GM12878 (cell line): ENCODE results near the gene QSOX1. TPM values are rescaled to one million over a fixed set of nuclear protein-coding genes. Genes with fewer than 3 reads are reported as not detected.

ENCODE experiments used
- ATAC-seq: fragments of 200-7000 bp; cut with Tn5 transposase; 3 replicates; pipeline ENCODE4 v1.9.1; 2020; ENCODE audit warnings: mild to moderate bottlenecking, moderate library complexity
- BruUV-seq: library from RNA; stranded (reverse); fragments of 400-500 nt; replicated peaks from 2 replicates; lab custom pipeline; 2021; lab: Mats Ljungman, UMichigan
- CTCF ChIA-PET: fragments of 300-600 bp; sonication (Branson Sonifier 250); formaldehyde crosslinking; extraction: SDS; loops from one replicate; lab custom pipeline; 2021; ENCODE audit warnings: inconsistent platforms; lab: Yijun Ruan, JAX
- POLR2A ChIA-PET: fragments of 350-600 bp; formaldehyde crosslinking; extraction: SDS; loops from one replicate; lab custom pipeline; 2021; ENCODE audit warnings: inconsistent platforms; lab: Charles Lee
- RAD21 ChIA-PET: fragments of 300-600 bp; sonication (Branson Sonifier 250); formaldehyde crosslinking; loops from one replicate; lab custom pipeline; 2023; ENCODE audit warnings: antibody characterized with exemption; ENCODE audit not compliant: unreplicated experiment; lab: Charles Lee
- SMC1A ChIA-PET: fragments of 300-600 bp; sonication (Branson Sonifier 250); formaldehyde crosslinking; loops from one replicate; lab custom pipeline; 2023; ENCODE audit not compliant: unreplicated experiment, uncharacterized antibody; lab: Charles Lee
- DNase-seq: peaks from one replicate; pipeline ENCODE4 v3.0.0-alpha.2; 2011; ENCODE audit warnings: low read depth, low spot score
- FAIRE-seq: peaks from 3 replicates; lab custom pipeline; 2011; peaks lifted over from hg19 to GRCh38; lab: Jason Lieb, UNC
- H2AFZ ChIP-seq: 2 replicates; pipeline ENCODE4 v1.6.0; 2011; ENCODE audit warnings: low read depth, low read length, control low read depth; ENCODE audit not compliant: control insufficient read depth
- H3K27ac ChIP-seq: 2 replicates; pipeline ENCODE4 v1.5.1; 2011; ENCODE audit warnings: control low read depth; ENCODE audit not compliant: control insufficient read depth, insufficient read depth
- H3K27me3 ChIP-seq, 2 experiments: replicated peaks in 1 of 2; 2 replicates each; pipeline versions ENCODE4 v1.6.0 to v1.6.1; 2011; ENCODE audit warnings: low read length in 1 of 2; ENCODE audit not compliant: control insufficient read depth in 2 of 2, insufficient read depth in 2 of 2
- H3K36me3 ChIP-seq, 2 experiments: 2 replicates each; pipeline ENCODE4 v1.5.1; 2011; ENCODE audit warnings: low read length in 1 of 2; ENCODE audit not compliant: control insufficient read depth in 2 of 2, insufficient read depth in 2 of 2
- H3K4me1 ChIP-seq: 2 replicates; pipeline ENCODE4 v1.6.1; 2011; ENCODE audit warnings: mild to moderate bottlenecking, low read length, moderate library complexity, mixed read lengths; ENCODE audit not compliant: control insufficient read depth, insufficient read depth
- H3K4me2 ChIP-seq: 2 replicates; pipeline ENCODE4 v1.6.0; 2011; ENCODE audit warnings: control low read depth; ENCODE audit not compliant: control insufficient read depth, insufficient read depth
- H3K4me3 ChIP-seq: fragments of 200-600 bp; sonication (generic); 2 replicates; pipeline ENCODE4 v1.5.1; 2016
- H3K79me2 ChIP-seq: 2 replicates; pipeline ENCODE4 v1.6.0; 2011; ENCODE audit warnings: low read length; ENCODE audit not compliant: control insufficient read depth, insufficient read depth
- H3K9ac ChIP-seq: 2 replicates; pipeline ENCODE4 v1.8.0; 2011; ENCODE audit warnings: low read length, control low read depth, mixed read lengths; ENCODE audit not compliant: control insufficient read depth, insufficient read depth
- H3K9me3 ChIP-seq: replicated peaks from 3 replicates; pipeline ENCODE4 v1.5.1; 2011; ENCODE audit warnings: mild to moderate bottlenecking, low read length; ENCODE audit not compliant: control insufficient read depth, insufficient read depth
- H4K20me1 ChIP-seq: 2 replicates; pipeline ENCODE4 v1.6.0; 2011; ENCODE audit not compliant: control insufficient read depth, insufficient read depth
- ATF7 ChIP-seq: fragments of 450-650 bp; IDR thresholded peaks from 2 replicates; pipeline ENCODE4 v1.6.1; 2016; ENCODE audit warnings: low read depth, mild to moderate bottlenecking
- BACH1 ChIP-seq: fragments of 450-650 bp; IDR thresholded peaks from 2 replicates; pipeline ENCODE4 v1.6.1; 2017; ENCODE audit warnings: mild to moderate bottlenecking, borderline replicate concordance
- EED ChIP-seq: sonication (generic); IDR thresholded peaks from 2 replicates; pipeline ENCODE4 v1.6.1; 2016; ENCODE audit warnings: antibody characterized with exemption, low read depth
- HCFC1 ChIP-seq: fragments of 150-350 bp; IDR thresholded peaks from 2 replicates; pipeline ENCODE4 v1.6.1; 2014; ENCODE audit warnings: low read length
- IRF3 ChIP-seq: fragments of 450-650 bp; IDR thresholded peaks from 2 replicates; pipeline ENCODE4 v1.6.1; 2014; ENCODE audit warnings: mild to moderate bottlenecking
- NRF1 ChIP-seq: conservative IDR thresholded peaks from 2 replicates; pipeline ENCODE4 v1.6.1; 2011; ENCODE audit warnings: mild to moderate bottlenecking, low read depth, low read length, improper control_type of control experiment
- PAX8 ChIP-seq: fragments of 450-650 bp; IDR thresholded peaks from 2 replicates; pipeline ENCODE4 v1.6.1; 2017; ENCODE audit warnings: mild to moderate bottlenecking, moderate library complexity
- PML ChIP-seq: IDR thresholded peaks from 2 replicates; pipeline ENCODE4 v1.6.1; 2012; ENCODE audit warnings: low read length, inconsistent platforms
- RFX5 ChIP-seq: IDR thresholded peaks from 2 replicates; pipeline ENCODE4 v1.6.1; 2011; ENCODE audit warnings: low read depth, low read length, improper control_type of control experiment
- YY1 ChIP-seq: IDR thresholded peaks from 2 replicates; pipeline ENCODE4 v1.6.1; 2011; ENCODE audit warnings: low read depth, mild to moderate bottlenecking, low read length
- WGBS: methylation state at CpG from one replicate; pipeline ENCODE4 v1.1.6; 2016; ENCODE audit warnings: low lambda C conversion rate; ENCODE audit not compliant: insufficient replicate concordance, insufficient coverage; ENCODE audit errors: missing lambda C conversion rate; 5-methylcytosine and 5-hydroxymethylcytosine counted together
- in situ Hi-C: fragments of 300-500 bp; cut with MboI; formaldehyde crosslinking; loops from 9 replicates; pipeline ENCODE4 v1.14.3; 2018; ENCODE audit warnings: mixed read lengths
- intact Hi-C: fragments of 100-400 bp; cut with micrococcal nuclease; formaldehyde crosslinking; loops from one replicate; pipeline ENCODE4 v1.14.2; 2022; ENCODE audit not compliant: unreplicated experiment
- polyA plus RNA-seq, 11 experiments: library from polyadenylated mRNA; depleted of rRNA in 4 of 11; unstranded in 6 of 11; stranded (reverse) in 5 of 11; fragments of >200 nt; fragmentation: Nextera tagmentation in 4 of 11; fragmentation: Illumina TruSeq in 1 of 11; extraction: Ambion mirVana in 4 of 11; extraction: Trizol in 1 of 11; gene quantifications; 1 replicate in 1 of 11; 2 replicates in 10 of 11; pipeline versions ENCODE4 v1.2.1 to v1.2.3, GENCODE V29; 2011 to 2016; ENCODE audit warnings: inconsistent platforms in 2 of 11, missing spikeins in 2 of 11, low read depth in 1 of 11
- total RNA-seq, 4 experiments: library from RNA; depleted of rRNA in 3 of 4; stranded (reverse); fragments of >200 nt in 3 of 4; fragmentation: Illumina TruSeq in 1 of 4; extraction: Trizol in 1 of 4; gene quantifications; 2 replicates each; pipeline versions ENCODE4 v1.2.1 to v1.2.3, GENCODE V29; 2013 to 2021
- TF ChIP-seq, protein P1 (sequence below): fragments of 150-350 bp; IDR thresholded peaks from 2 replicates; pipeline ENCODE4 v1.6.1; 2016; ENCODE audit warnings: low read depth, low read length

QSOX1 gene
- total and polyA plus RNA-seq, 10 of the 15 experiments (the other 5 are each of a cell fraction or from before 2014, with no cell fraction given), result 1.8 to 31.3 (median 11.2) TPM

DNA sequence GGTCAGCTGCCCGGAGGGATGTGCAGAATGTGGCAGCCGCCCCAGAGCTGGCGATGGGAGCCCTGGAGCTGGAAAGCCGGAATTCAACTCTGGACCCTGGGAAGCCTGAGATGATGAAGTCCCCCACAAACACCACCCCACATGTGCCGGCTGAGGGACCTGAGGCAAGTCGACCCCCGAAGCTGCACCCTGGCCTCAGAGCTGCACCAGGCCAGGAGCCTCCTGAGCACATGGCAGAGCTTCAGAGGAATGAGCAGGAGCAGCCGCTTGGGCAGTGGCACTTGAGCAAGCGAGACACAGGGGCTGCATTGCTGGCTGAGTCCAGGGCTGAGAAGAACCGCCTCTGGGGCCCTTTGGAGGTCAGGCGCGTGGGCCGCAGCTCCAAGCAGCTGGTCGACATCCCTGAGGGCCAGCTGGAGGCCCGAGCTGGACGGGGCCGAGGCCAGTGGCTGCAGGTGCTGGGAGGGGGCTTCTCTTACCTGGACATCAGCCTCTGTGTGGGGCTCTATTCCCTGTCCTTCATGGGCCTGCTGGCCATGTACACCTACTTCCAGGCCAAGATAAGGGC lies 41.9 kb downstream of the QSOX1 start:
- no peaks in the 10 kb centered on the region for H3K9me3 ChIP-seq
- H3K27me3 ChIP-seq, result no peaks in the 10 kb centered on the region
- intact Hi-C loops, result no loop called here
- H4K20me1 ChIP-seq, result no peaks in the 10 kb centered on the region
- H3K79me2 ChIP-seq, result no peaks in the 10 kb centered on the region
- ATAC-seq (no peak), FAIRE-seq (no peak), DNase-seq (no peak)
- H3K9ac ChIP-seq, result no peak overlapping the region
- in situ Hi-C loops, result no loop called here
- ChIA-PET CTCF (interaction anchor here (1.0 to 2.5 kb wide), 3 partner anchors 9 to 20 kb away, joined by 3 to 10 read pairs (median 5); no protein-coding TSS in a partner anchor), RAD21 (no interaction called here), POLR2A (no interaction called here), SMC1A (no interaction called here)
- TF ChIP-seq BACH1, result no peak
- TF ChIP-seq IRF3, result no peak
- no peak for TF ChIP-seq NRF1
- TF ChIP-seq PAX8, result no peak
- no peak for TF ChIP-seq YY1
- TF ChIP-seq ATF7, result no peak
- TF ChIP-seq, protein P1, sequence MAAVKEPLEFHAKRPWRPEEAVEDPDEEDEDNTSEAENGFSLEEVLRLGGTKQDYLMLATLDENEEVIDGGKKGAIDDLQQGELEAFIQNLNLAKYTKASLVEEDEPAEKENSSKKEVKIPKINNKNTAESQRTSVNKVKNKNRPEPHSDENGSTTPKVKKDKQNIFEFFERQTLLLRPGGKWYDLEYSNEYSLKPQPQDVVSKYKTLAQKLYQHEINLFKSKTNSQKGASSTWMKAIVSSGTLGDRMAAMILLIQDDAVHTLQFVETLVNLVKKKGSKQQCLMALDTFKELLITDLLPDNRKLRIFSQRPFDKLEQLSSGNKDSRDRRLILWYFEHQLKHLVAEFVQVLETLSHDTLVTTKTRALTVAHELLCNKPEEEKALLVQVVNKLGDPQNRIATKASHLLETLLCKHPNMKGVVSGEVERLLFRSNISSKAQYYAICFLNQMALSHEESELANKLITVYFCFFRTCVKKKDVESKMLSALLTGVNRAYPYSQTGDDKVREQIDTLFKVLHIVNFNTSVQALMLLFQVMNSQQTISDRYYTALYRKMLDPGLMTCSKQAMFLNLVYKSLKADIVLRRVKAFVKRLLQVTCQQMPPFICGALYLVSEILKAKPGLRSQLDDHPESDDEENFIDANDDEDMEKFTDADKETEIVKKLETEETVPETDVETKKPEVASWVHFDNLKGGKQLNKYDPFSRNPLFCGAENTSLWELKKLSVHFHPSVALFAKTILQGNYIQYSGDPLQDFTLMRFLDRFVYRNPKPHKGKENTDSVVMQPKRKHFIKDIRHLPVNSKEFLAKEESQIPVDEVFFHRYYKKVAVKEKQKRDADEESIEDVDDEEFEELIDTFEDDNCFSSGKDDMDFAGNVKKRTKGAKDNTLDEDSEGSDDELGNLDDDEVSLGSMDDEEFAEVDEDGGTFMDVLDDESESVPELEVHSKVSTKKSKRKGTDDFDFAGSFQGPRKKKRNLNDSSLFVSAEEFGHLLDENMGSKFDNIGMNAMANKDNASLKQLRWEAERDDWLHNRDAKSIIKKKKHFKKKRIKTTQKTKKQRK, result no peak
- no peak for TF ChIP-seq RFX5
- TF ChIP-seq EED, result no peak
- no peak for TF ChIP-seq HCFC1
- TF ChIP-seq PML, result no peak
- BruUV-seq, result no TSS peak
- no peaks in the 10 kb centered on the region for H3K4me1 ChIP-seq
- H3K36me3 ChIP-seq, result peaks cover 0 to 4% of the 10 kb centered on the region in 2 experiments; a peak in 3 of 4 replicates
- no peak overlapping the region for H3K4me3 ChIP-seq
- 63% methylated on average over 17 of the region's 17 CpGs for WGBS
- no peak overlapping the region for H3K27ac ChIP-seq
- no peak overlapping the region for H2AFZ ChIP-seq
- no peak overlapping the region for H3K4me2 ChIP-seq
